ENCODE results near the gene EPS8.
A peak's percentile ranks its signal among the peaks of the same experiment; 100 is the strongest.

EPS8 gene

GRCh38 chr12:15691388-15691787 lies 97.8 kb downstream of the EPS8 start:
- DNase-seq (ENCODE audit: low read depth, low spot score): no peak

- no peak for DNase-seq (ENCODE audit: low read depth, low spot score)
These were observed 98.9 kb downstream of the EPS8 start for GRCh38 chr12:15690320-15690719.

GRCh38 chr12:15689751-15690191 lies 99.4 kb downstream of the EPS8 start:
- DNase-seq (ENCODE audit: low read depth, low spot score): no peak

GRCh38 chr12:15688838-15689625 lies 100.2 kb downstream of the EPS8 start:
- peak; percentile 31 for DNase-seq (ENCODE audit: low read depth, low spot score)

- DNase-seq (ENCODE audit: low read depth, low spot score): peak; percentile 73
These were observed 100.9 kb downstream of the EPS8 start for GRCh38 chr12:15688202-15688736.

- DNase-seq (ENCODE audit: low read depth, low spot score): no peak
These were observed 101.6 kb downstream of the EPS8 start for GRCh38 chr12:15687583-15687982.

- DNase-seq (ENCODE audit: low read depth, low spot score): no peak
These were observed 104.1 kb downstream of the EPS8 start for GRCh38 chr12:15684896-15685658.

GRCh38 chr12:15682826-15683225 lies 106.4 kb downstream of the EPS8 start:
- no peak for DNase-seq (ENCODE audit: low read depth, low spot score)

GRCh38 chr12:15679151-15679550 lies 110.0 kb downstream of the EPS8 start:
- DNase-seq (ENCODE audit: low read depth, low spot score): no peak

- DNase-seq (ENCODE audit: low read depth, low spot score): no peak
These were observed 111.4 kb downstream of the EPS8 start for GRCh38 chr12:15677726-15678201.

- peak; percentile 63 for DNase-seq (ENCODE audit: low read depth, low spot score)
These were observed 112.0 kb downstream of the EPS8 start for GRCh38 chr12:15677228-15677627.

GRCh38 chr12:15672671-15673270 lies 116.4 kb downstream of the EPS8 start:
- no peak for DNase-seq (ENCODE audit: low read depth, low spot score)

- DNase-seq (ENCODE audit: low read depth, low spot score): no peak
These were observed 118.4 kb downstream of the EPS8 start for GRCh38 chr12:15670756-15671155.

- no peak for DNase-seq (ENCODE audit: low read depth, low spot score)
These were observed 119.8 kb downstream of the EPS8 start for GRCh38 chr12:15669256-15669948.

- DNase-seq (ENCODE audit: low read depth, low spot score): no peak
These were observed 124.7 kb downstream of the EPS8 start for GRCh38 chr12:15664491-15664890.

- no peak for DNase-seq (ENCODE audit: low read depth, low spot score)
These were observed 126.1 kb downstream of the EPS8 start for GRCh38 chr12:15662983-15663659.

- DNase-seq (ENCODE audit: low read depth, low spot score): peak; percentile 65
These were observed 126.7 kb downstream of the EPS8 start for GRCh38 chr12:15662303-15662980.

- no peak for DNase-seq (ENCODE audit: low read depth, low spot score)
These were observed 137.8 kb downstream of the EPS8 start for GRCh38 chr12:15651371-15651770.

GRCh38 chr12:15650399-15651128 lies 138.6 kb downstream of the EPS8 start:
- no peak for DNase-seq (ENCODE audit: low read depth, low spot score)

- DNase-seq (ENCODE audit: low read depth, low spot score): no peak
These were observed 139.8 kb downstream of the EPS8 start for GRCh38 chr12:15649347-15649746.
